Measurements from ENCODE around the gene AP4E1. TPM values are rescaled to one million over a fixed set of nuclear protein-coding genes. Genes with fewer than 3 reads are reported as not detected.

AP4E1 gene
- total and polyA plus RNA-seq, 2 of the 8 experiments (the other 6 are each of a cell fraction or from before 2014, with no cell fraction given) = 1.4 to 10.9 TPM

DNA sequence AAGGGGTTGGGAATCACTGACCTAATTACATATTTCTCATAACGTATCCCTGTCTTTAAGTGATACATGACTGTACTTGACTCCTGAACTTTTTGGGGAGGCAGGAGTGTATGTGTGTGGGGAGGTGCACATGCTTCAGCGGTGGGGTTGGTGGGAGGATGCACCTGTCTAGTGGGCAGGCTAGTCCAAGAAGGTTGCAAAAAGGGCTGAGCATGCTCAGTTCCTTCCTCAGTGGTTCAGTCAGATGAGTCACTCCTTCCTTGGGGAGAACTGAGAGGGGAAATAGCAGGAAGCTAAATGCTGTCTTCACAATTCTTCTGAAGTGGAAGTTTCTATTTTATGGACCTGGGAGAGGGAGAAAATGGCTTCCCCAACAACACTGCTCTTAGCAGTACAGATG lies 24.6 kb upstream of the AP4E1 start:
- H3K18ac ChIP-seq (ENCODE audit: extremely low read depth, low read length) = no peak overlapping the region
- no peak overlapping the region for H3K14ac ChIP-seq (ENCODE audit: insufficient read length)
- H2AFZ ChIP-seq (ENCODE audit: low read length) = no peak overlapping the region
- CTCF ChIA-PET (ENCODE audit: partially characterized antibody) = no interaction called here
- no peak overlapping the region for H2BK120ac ChIP-seq (replicated peaks; ENCODE audit: low read depth, low read length)
- no peak overlapping the region for H4K5ac ChIP-seq (ENCODE audit: insufficient read length, low read depth, low read length)
- no peak overlapping the region for H2AK5ac ChIP-seq (ENCODE audit: low read depth, low read length)
- H3K4me2 ChIP-seq (ENCODE audit: insufficient read depth in 1 of 2, low read depth in 2 of 2, low read length in 2 of 2) = no peak overlapping the region
- H3K4me3 ChIP-seq (ENCODE audit: extremely low read depth in 1 of 4, insufficient read depth in 2 of 4, low read depth in 3 of 4, low read length in 4 of 4) = no peak overlapping the region
- H3K27ac ChIP-seq (ENCODE audit: low read depth, low read length) = no peak overlapping the region
- H2BK5ac ChIP-seq (ENCODE audit: low read depth, low read length) = no peak overlapping the region
- no peak overlapping the region for H3K4ac ChIP-seq (replicated peaks; ENCODE audit: insufficient read length, low read depth, low read length)
- no peak overlapping the region for H2BK20ac ChIP-seq (ENCODE audit: low read length)
- no peaks in the 10 kb centered on the region for H3K79me1 ChIP-seq (ENCODE audit: low read depth, low read length)
- no peak overlapping the region for H4K8ac ChIP-seq (ENCODE audit: extremely low read depth, insufficient read depth, low read length)
- no peaks in the 10 kb centered on the region for H3K23me2 ChIP-seq (ENCODE audit: low read depth, low read length)
- DNase-seq (ENCODE audit: low read depth in 1 of 2, low spot score in 2 of 2) = no peak
- H3K4me1 ChIP-seq (replicated peaks in 1 of 4; ENCODE audit: control insufficient read depth in 3 of 4, insufficient read depth in 4 of 4, low read length in 3 of 4) = no peaks in the 10 kb centered on the region
- FAIRE-seq = no peak
- no peak overlapping the region for H3K9ac ChIP-seq (replicated peaks in 1 of 4; ENCODE audit: extremely low read depth in 1 of 4, low read depth in 3 of 4, low read length in 3 of 4)
- no peaks in the 10 kb centered on the region for H3K27me3 ChIP-seq (replicated peaks in 1 of 4; ENCODE audit: control insufficient read depth in 3 of 4, extremely low read depth in 1 of 4, insufficient read depth in 3 of 4, low read length in 3 of 4)
- TF ChIP-seq EZH2 (IDR thresholded peaks at IDR 0.05; ENCODE audit: low read depth, low read length, severe bottlenecking) = no peak
- TF ChIP-seq BRCA1 (IDR thresholded peaks at IDR 0.05; ENCODE audit: low read depth, low read length) = no peak
- TF ChIP-seq GTF2F1 (IDR thresholded peaks at IDR 0.05; ENCODE audit: borderline replicate concordance, low read depth, low read length) = no peak
- TF ChIP-seq SP1 (IDR thresholded peaks at IDR 0.05; ENCODE audit: low read depth, low read length) = no peak
- no peak for TF ChIP-seq YY1 (IDR thresholded peaks at IDR 0.05; ENCODE audit: low read depth, low read length)
- no peak for TF ChIP-seq TBP (IDR thresholded peaks at IDR 0.05; ENCODE audit: low read depth, low read length)
- TF ChIP-seq, protein P1, sequence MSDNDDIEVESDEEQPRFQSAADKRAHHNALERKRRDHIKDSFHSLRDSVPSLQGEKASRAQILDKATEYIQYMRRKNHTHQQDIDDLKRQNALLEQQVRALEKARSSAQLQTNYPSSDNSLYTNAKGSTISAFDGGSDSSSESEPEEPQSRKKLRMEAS (IDR thresholded peaks at IDR 0.05) = no peak
- TF ChIP-seq SIRT6 (IDR thresholded peaks at IDR 0.05; ENCODE audit: low read length) = no peak
- TF ChIP-seq ASH2L (IDR thresholded peaks at IDR 0.05; ENCODE audit: low read length) = no peak
- no peak for TF ChIP-seq CBX8 (IDR thresholded peaks at IDR 0.05; ENCODE audit: borderline replicate concordance, low read depth, low read length)
- TF ChIP-seq RFX5 (IDR thresholded peaks at IDR 0.05; ENCODE audit: borderline replicate concordance, low read depth, low read length) = no peak
- no peak for TF ChIP-seq NANOG (IDR thresholded peaks at IDR 0.05; ENCODE audit: insufficient read depth, low read depth, low read length, poor library complexity, severe bottlenecking)
- TF ChIP-seq CHD2 (IDR thresholded peaks at IDR 0.05; ENCODE audit: low read length) = no peak
- TF ChIP-seq EP300 (IDR thresholded peaks at IDR 0.05; ENCODE audit: borderline replicate concordance in 1 of 2, low read depth in 2 of 2, low read length in 2 of 2) = no peak
- no peak for TF ChIP-seq RBBP5 (IDR thresholded peaks at IDR 0.05; ENCODE audit: borderline replicate concordance, low read depth, low read length)
- no peak overlapping the region for H3K56ac ChIP-seq (replicated peaks; ENCODE audit: insufficient read length, low read depth, low read length)
- no peaks in the 10 kb centered on the region for H4K20me1 ChIP-seq (replicated peaks in 1 of 2; ENCODE audit: control insufficient read depth in 1 of 2, insufficient read depth in 2 of 2, low read length in 2 of 2)
- no peak overlapping the region for H4K91ac ChIP-seq (replicated peaks; ENCODE audit: insufficient read length, low read length)
- no peak overlapping the region for H2BK15ac ChIP-seq (ENCODE audit: low read length)
- H3K36me3 ChIP-seq (ENCODE audit: control insufficient read depth in 2 of 4, insufficient read depth in 4 of 4, low read length in 3 of 4) = no peaks in the 10 kb centered on the region
- no peak overlapping the region for H2BK12ac ChIP-seq (ENCODE audit: low read depth, low read length)
- POLR2A ChIA-PET (ENCODE audit: partially characterized antibody) = no interaction called here
- 100% methylated on average over 2 of the region's 2 CpGs; no CpG with 5 or more reads in 1 of the 2 experiments for WGBS, 2 experiments (ENCODE audit: extremely low coverage in 1 of 2, insufficient coverage in 1 of 2, insufficient read length in 1 of 2, insufficient replicate concordance in 2 of 2, low coverage in 1 of 2, low lambda C conversion rate in 2 of 2, missing lambda C conversion rate in 1 of 2)
- H3K23ac ChIP-seq (ENCODE audit: insufficient read length) = no peak overlapping the region
- no peaks in the 10 kb centered on the region for H3K9me3 ChIP-seq (ENCODE audit: insufficient read depth in 2 of 2, low read depth in 1 of 2, low read length in 1 of 2)
- no peaks in the 10 kb centered on the region for H3K79me2 ChIP-seq (ENCODE audit: control insufficient read depth in 1 of 2, insufficient read depth in 2 of 2, low read length in 2 of 2)
